Loucy (cell line): ENCODE results near the gene GNB1L.

Experiments
- H2AFZ ChIP-seq: fragments of 200-600 bp; sonication (generic); 2 replicates; pipeline ENCODE4 v1.6.0; 2016; ENCODE audit warnings: antibody characterized with exemption, mild to moderate bottlenecking, low read length, moderate library complexity
- H3F3A ChIP-seq: fragments of 200-600 bp; 2 replicates; pipeline ENCODE4 v1.6.0; 2016; ENCODE audit warnings: antibody characterized with exemption, low read depth, mild to moderate bottlenecking
- H3K27me3 ChIP-seq: fragments of 200-600 bp; sonication (generic); 2 replicates; pipeline ENCODE4 v1.6.1; 2014; ENCODE audit warnings: low read length, mild to moderate bottlenecking; ENCODE audit not compliant: insufficient read depth, poor library complexity, severe bottlenecking
- H3K36me3 ChIP-seq: fragments of 200-600 bp; sonication (generic); 2 replicates; pipeline ENCODE4 v1.6.1; 2016; ENCODE audit warnings: low read length; ENCODE audit not compliant: insufficient read depth
- H3K4me1 ChIP-seq: fragments of 200-600 bp; sonication (generic); 2 replicates; pipeline ENCODE4 v1.5.1; 2014; ENCODE audit warnings: low read length, mild to moderate bottlenecking; ENCODE audit not compliant: insufficient read depth, poor library complexity, severe bottlenecking
- H3K4me2 ChIP-seq: fragments of 200-600 bp; sonication (generic); 2 replicates; pipeline ENCODE4 v1.6.0; 2014; ENCODE audit warnings: antibody characterized with exemption, low read length, low read depth, mild to moderate bottlenecking; ENCODE audit not compliant: poor library complexity, severe bottlenecking
- H3K4me3 ChIP-seq: fragments of 200-600 bp; sonication (generic); 2 replicates; pipeline ENCODE4 v1.5.1; 2014; ENCODE audit warnings: low read length, mild to moderate bottlenecking, mixed read lengths; ENCODE audit not compliant: poor library complexity, severe bottlenecking
- H3K79me2 ChIP-seq: fragments of 200-600 bp; sonication (generic); 2 replicates; pipeline ENCODE4 v1.6.1; 2014; ENCODE audit warnings: low read length; ENCODE audit not compliant: insufficient read depth
- H3K9ac ChIP-seq: fragments of 200-600 bp; sonication (generic); 2 replicates; pipeline ENCODE4 v1.6.0; 2014; ENCODE audit warnings: mild to moderate bottlenecking, low read depth, low read length, moderate library complexity; ENCODE audit not compliant: poor library complexity, severe bottlenecking
- H3K9me2 ChIP-seq: fragments of 200-600 bp; sonication (generic); replicated peaks from 2 replicates; pipeline ENCODE4 v1.6.1; 2016; ENCODE audit warnings: low read depth, low read length, mixed read lengths
- H3K9me3 ChIP-seq: fragments of 200-600 bp; sonication (generic); 2 replicates; pipeline ENCODE4 v1.6.1; 2014; ENCODE audit warnings: mild to moderate bottlenecking, antibody characterized with exemption, low read length, low read depth; ENCODE audit not compliant: insufficient read depth
- H4K20me1 ChIP-seq: fragments of 200-600 bp; sonication (generic); 2 replicates; pipeline ENCODE4 v1.6.0; 2014; ENCODE audit warnings: antibody characterized with exemption, low read length, mild to moderate bottlenecking; ENCODE audit not compliant: insufficient read depth, poor library complexity, severe bottlenecking
- CTCF ChIP-seq: fragments of 200-600 bp; sonication (generic); conservative IDR thresholded peaks from 2 replicates; pipeline ENCODE4 v1.5.1; 2014; ENCODE audit warnings: mild to moderate bottlenecking, antibody characterized with exemption, low read length
- EZH2phosphoT487 ChIP-seq: fragments of 200-600 bp; IDR thresholded peaks from 2 replicates; pipeline ENCODE4 v1.6.1; 2018; ENCODE audit warnings: antibody characterized with exemption, mild to moderate bottlenecking, moderate library complexity, borderline replicate concordance

Gene GNB1L

GRCh38 chr22:19893363-19893762 lies 38.7 kb upstream of the GNB1L start:
- Histone ChIP-seq H3K4me1 (peaks cover 70% of the 10 kb centered on the region), H3K4me3 (peak overlapping the region; percentile 66), H3K36me3 (no peaks in the 10 kb centered on the region), H3K9me3 (no peaks in the 10 kb centered on the region), H3K27me3 (no peaks in the 10 kb centered on the region), H4K20me1 (no peaks in the 10 kb centered on the region), H3K9me2 (no peaks in the 10 kb centered on the region), H3K4me2 (peak overlapping the region; percentile 92), H3F3A (peaks cover 21% of the 10 kb centered on the region), H3K79me2 (peaks cover 9% of the 10 kb centered on the region; the same call in 1 of the 2 replicates), H2AFZ (no peak overlapping the region), H3K9ac (peak overlapping the region; percentile 90)
- TF ChIP-seq CTCF (no peak), EZH2phosphoT487 (no peak)

GRCh38 chr22:19892925-19893324 lies 38.3 kb upstream of the GNB1L start:
- Histone ChIP-seq H3K27me3 (no peaks in the 10 kb centered on the region), H3K36me3 (no peaks in the 10 kb centered on the region), H3K4me2 (peak overlapping the region; percentile 92), H3K9me2 (no peaks in the 10 kb centered on the region), H2AFZ (no peak overlapping the region), H3K9ac (peak overlapping the region; percentile 90), H3K4me1 (peaks cover 73% of the 10 kb centered on the region), H3F3A (peaks cover 21% of the 10 kb centered on the region), H3K79me2 (peaks cover 12% of the 10 kb centered on the region; the same call in 1 of the 2 replicates), H3K4me3 (peak overlapping the region; percentile 66), H4K20me1 (no peaks in the 10 kb centered on the region), H3K9me3 (no peaks in the 10 kb centered on the region)
- no peak for TF ChIP-seq EZH2phosphoT487
- TF ChIP-seq CTCF, result no peak

GRCh38 chr22:19892257-19892879 lies 37.7 kb upstream of the GNB1L start:
- Histone ChIP-seq H3K4me3 (peak overlapping the region; percentile 66), H3K27me3 (no peaks in the 10 kb centered on the region), H3K9me3 (no peaks in the 10 kb centered on the region), H3K79me2 (peaks cover 18% of the 10 kb centered on the region; the same call in 1 of the 2 replicates), H2AFZ (no peak overlapping the region), H3K9ac (peak overlapping the region; percentile 90), H3K4me2 (peak overlapping the region; percentile 92), H3K4me1 (peaks cover 77% of the 10 kb centered on the region), H4K20me1 (no peaks in the 10 kb centered on the region), H3F3A (peaks cover 21% of the 10 kb centered on the region), H3K36me3 (no peaks in the 10 kb centered on the region), H3K9me2 (no peaks in the 10 kb centered on the region)
- TF ChIP-seq CTCF (no peak), EZH2phosphoT487 (no peak)
